ENCODE results near the gene REXO5. TPM values are rescaled to one million over a fixed set of nuclear protein-coding genes. Genes with fewer than 3 reads are reported as not detected.

Gene REXO5
- polyA plus RNA-seq, 1 donor (not counting 4 experiments of a cell fraction or from before 2014, with no cell fraction given): 2.6 TPM

- no peaks in the 10 kb centered on the region for H3K79me2 ChIP-seq (ENCODE audit: control insufficient read depth, insufficient read depth, low read length)
- FAIRE-seq (no peak), DNase-seq (ENCODE audit: low read depth, low spot score) (no peak)
- no peaks in the 10 kb centered on the region for H3K9me1 ChIP-seq (ENCODE audit: control insufficient read depth, extremely low read depth, insufficient read depth, low read length)
- H2AFZ ChIP-seq (ENCODE audit: control insufficient read depth, low read length): no peak overlapping the region
- dilution Hi-C loops (cut with MboI; ENCODE audit: extremely low pct_ligation_motif_present, low sequenced_read_pairs): no loop called here
- peaks cover 5% of the 10 kb centered on the region for H3K4me1 ChIP-seq (ENCODE audit: control insufficient read depth, extremely low read depth, insufficient read depth, low read length)
- H3K36me3 ChIP-seq (ENCODE audit: control insufficient read depth in 2 of 2, extremely low read depth in 1 of 2, insufficient read depth in 2 of 2, low read length in 2 of 2): no peaks in the 10 kb centered on the region
- no peaks in the 10 kb centered on the region for H4K20me1 ChIP-seq (ENCODE audit: control insufficient read depth, extremely low read depth, insufficient read depth, low read length)
- no peaks in the 10 kb centered on the region for H3K27me3 ChIP-seq (ENCODE audit: control insufficient read depth, extremely low read depth, insufficient read depth, low read length)
- no peak overlapping the region for H3K4me2 ChIP-seq (ENCODE audit: control insufficient read depth, extremely low read depth, insufficient read depth, low read depth, low read length)
- no peak overlapping the region for H3K9ac ChIP-seq (ENCODE audit: control insufficient read depth, extremely low read depth, insufficient read depth, low read length)
- H3K9me3 ChIP-seq (ENCODE audit: control insufficient read depth, low read depth, low read length): no peaks in the 10 kb centered on the region
- no peak for TF ChIP-seq EZH2 (IDR thresholded peaks at IDR 0.05; ENCODE audit: low read length)
- no peak for TF ChIP-seq CTCF (optimal IDR thresholded peaks at IDR 0.05 in 1 of 3, IDR thresholded peaks at IDR 0.05 in 1 of 3, conservative IDR thresholded peaks at IDR 0.05 in 1 of 3; ENCODE audit: extremely low read depth in 1 of 3, insufficient read depth in 2 of 3, low read length in 3 of 3)
- H3K27ac ChIP-seq (ENCODE audit: control insufficient read depth, insufficient read depth, low read length): no peak overlapping the region
- H3K4me3 ChIP-seq (ENCODE audit: control insufficient read depth in 2 of 3, extremely low read depth in 1 of 3, insufficient read depth in 2 of 3, low read depth in 1 of 3, low read length in 3 of 3): no peak overlapping the region
Observed at GRCh38 chr16:20765732-20766131, 40.6 kb upstream of the REXO5 start.

GRCh38 chr16:20766294-20766693 is 40.0 kb upstream of the REXO5 start:
- dilution Hi-C loops (cut with MboI; ENCODE audit: extremely low pct_ligation_motif_present, low sequenced_read_pairs): no loop called here

More at GRCh38 chr16:20766294-20766693, 40.0 kb upstream of the REXO5 start:
- Histone ChIP-seq H3K27ac (ENCODE audit: control insufficient read depth, insufficient read depth, low read length) (no peak overlapping the region), H3K9me1 (ENCODE audit: control insufficient read depth, extremely low read depth, insufficient read depth, low read length) (no peaks in the 10 kb centered on the region), H2AFZ (ENCODE audit: control insufficient read depth, low read length) (no peak overlapping the region), H3K4me3 (ENCODE audit: control insufficient read depth in 2 of 3, extremely low read depth in 1 of 3, insufficient read depth in 2 of 3, low read depth in 1 of 3, low read length in 3 of 3) (no peak overlapping the region), H3K9me3 (ENCODE audit: control insufficient read depth, low read depth, low read length) (no peaks in the 10 kb centered on the region), H3K79me2 (ENCODE audit: control insufficient read depth, insufficient read depth, low read length) (no peaks in the 10 kb centered on the region), H3K4me2 (ENCODE audit: control insufficient read depth, extremely low read depth, insufficient read depth, low read depth, low read length) (no peak overlapping the region), H3K9ac (ENCODE audit: control insufficient read depth, extremely low read depth, insufficient read depth, low read length) (no peak overlapping the region), H3K4me1 (ENCODE audit: control insufficient read depth, extremely low read depth, insufficient read depth, low read length) (peaks cover 5% of the 10 kb centered on the region), H4K20me1 (ENCODE audit: control insufficient read depth, extremely low read depth, insufficient read depth, low read length) (no peaks in the 10 kb centered on the region), H3K27me3 (ENCODE audit: control insufficient read depth, extremely low read depth, insufficient read depth, low read length) (no peaks in the 10 kb centered on the region), H3K36me3 (ENCODE audit: control insufficient read depth in 2 of 2, extremely low read depth in 1 of 2, insufficient read depth in 2 of 2, low read length in 2 of 2) (no peaks in the 10 kb centered on the region)
- DNase-seq (ENCODE audit: low read depth, low spot score) (no peak), FAIRE-seq (no peak)
- TF ChIP-seq CTCF (optimal IDR thresholded peaks at IDR 0.05 in 1 of 3, IDR thresholded peaks at IDR 0.05 in 1 of 3, conservative IDR thresholded peaks at IDR 0.05 in 1 of 3; ENCODE audit: extremely low read depth in 1 of 3, insufficient read depth in 2 of 3, low read length in 3 of 3) (no peak), EZH2 (IDR thresholded peaks at IDR 0.05; ENCODE audit: low read length) (no peak)
